OCI-LY7 (cell line): ENCODE data around the gene LRRC40. TPM values are rescaled to one million over a fixed set of nuclear protein-coding genes. Genes with fewer than 3 reads are reported as not detected.

ENCODE experiments used
- BruUV-seq: library from RNA; stranded (reverse); fragments of 400-500 nt; replicated peaks from 2 replicates; lab custom pipeline; 2021; lab: Mats Ljungman, UMichigan
- CTCF ChIA-PET: fragments of 300-600 bp; sonication (Branson Sonifier 250); formaldehyde crosslinking; loops from one replicate; lab custom pipeline; 2022; ENCODE audit warnings: antibody characterized with exemption; ENCODE audit not compliant: unreplicated experiment; lab: Charles Lee
- POLR2A ChIA-PET: fragments of 300-600 bp; sonication (Branson Sonifier 250); formaldehyde crosslinking; loops from one replicate; lab custom pipeline; 2022; ENCODE audit warnings: antibody characterized with exemption; lab: Charles Lee
- DNase-seq: peaks from one replicate; pipeline ENCODE4 v3.0.0-alpha.2; 2015; ENCODE audit warnings: low spot score
- H2AFZ ChIP-seq: fragments of 200-600 bp; sonication (generic), shearing (Covaris generic); 2 replicates; pipeline ENCODE4 v1.6.1; 2014; ENCODE audit warnings: mild to moderate bottlenecking, antibody characterized with exemption, low read length, moderate library complexity
- H3K27ac ChIP-seq: fragments of 200-600 bp; sonication (generic); 2 replicates; pipeline ENCODE4 v1.5.1; 2014; ENCODE audit warnings: mixed run types, low read depth, mild to moderate bottlenecking, moderate library complexity, low read length, inconsistent platforms; ENCODE audit not compliant: poor library complexity, severe bottlenecking
- H3K36me3 ChIP-seq: fragments of 200-600 bp; sonication (generic); 2 replicates; pipeline ENCODE4 v1.6.1; 2014; ENCODE audit warnings: mild to moderate bottlenecking, antibody characterized with exemption, low read length, moderate library complexity, mixed read lengths; ENCODE audit not compliant: insufficient read depth
- H3K4me1 ChIP-seq: fragments of 200-600 bp; sonication (generic); 2 replicates; pipeline ENCODE4 v1.5.1; 2014; ENCODE audit warnings: mild to moderate bottlenecking, low read length; ENCODE audit not compliant: insufficient read depth, poor library complexity, severe bottlenecking
- H3K4me2 ChIP-seq: fragments of 200-600 bp; sonication (generic); 2 replicates; pipeline ENCODE4 v1.6.1; 2014; ENCODE audit warnings: mild to moderate bottlenecking, low read length
- H3K4me3 ChIP-seq: fragments of 200-600 bp; sonication (generic); 2 replicates; pipeline ENCODE4 v1.5.1; 2014; ENCODE audit warnings: mild to moderate bottlenecking, low read depth, low read length; ENCODE audit not compliant: poor library complexity, severe bottlenecking
- H3K79me2 ChIP-seq: fragments of 200-600 bp; sonication (generic); 2 replicates; pipeline ENCODE4 v1.6.1; 2016; ENCODE audit warnings: low read depth, mild to moderate bottlenecking, low read length, moderate library complexity, mixed read lengths; ENCODE audit not compliant: insufficient read depth
- H3K9me2 ChIP-seq: fragments of 200-600 bp; sonication (generic); 2 replicates; pipeline ENCODE4 v1.6.1; 2016; ENCODE audit warnings: mild to moderate bottlenecking, low read length, mixed read lengths; ENCODE audit not compliant: insufficient read depth
- H3K9me3 ChIP-seq: fragments of 200-600 bp; sonication (generic); 2 replicates; pipeline ENCODE4 v1.6.1; 2014; ENCODE audit warnings: mild to moderate bottlenecking, mixed run types, low read length, mixed read lengths
- H4K20me1 ChIP-seq: fragments of 200-600 bp; sonication (generic); 2 replicates; pipeline ENCODE4 v1.6.1; 2014; ENCODE audit warnings: mild to moderate bottlenecking, antibody characterized with exemption, low read length, moderate library complexity, mixed read lengths; ENCODE audit not compliant: insufficient read depth
- CTCF ChIP-seq: fragments of 200-600 bp; sonication (generic); conservative IDR thresholded peaks from 2 replicates; pipeline ENCODE4 v1.5.1; 2014; ENCODE audit warnings: mild to moderate bottlenecking, antibody characterized with exemption, low read length, moderate library complexity, mixed read lengths
- EZH2phosphoT487 ChIP-seq: fragments of 200-600 bp; sonication (generic); IDR thresholded peaks from 2 replicates; pipeline ENCODE4 v1.6.1; 2018; ENCODE audit warnings: low read depth, borderline replicate concordance, mild to moderate bottlenecking, mixed run types, antibody characterized with exemption, low read length, moderate library complexity, mixed read lengths
- intact Hi-C: fragments of 100-400 bp; cut with micrococcal nuclease; formaldehyde crosslinking; loops from one replicate; pipeline ENCODE4 v1.10.0; 2022; ENCODE audit not compliant: unreplicated experiment
- total RNA-seq, 2 experiments: library from RNA; depleted of rRNA in 1 of 2; stranded (reverse); fragments of >200 nt in 1 of 2; shearing (Covaris generic) in 1 of 2; gene quantifications; 2 replicates each; pipeline ENCODE4 v1.2.3, GENCODE V29; 2014 to 2022

LRRC40 gene
- total RNA-seq, 2 experiments from 2014 or later, result 20.3 to 22.0 TPM

DNA sequence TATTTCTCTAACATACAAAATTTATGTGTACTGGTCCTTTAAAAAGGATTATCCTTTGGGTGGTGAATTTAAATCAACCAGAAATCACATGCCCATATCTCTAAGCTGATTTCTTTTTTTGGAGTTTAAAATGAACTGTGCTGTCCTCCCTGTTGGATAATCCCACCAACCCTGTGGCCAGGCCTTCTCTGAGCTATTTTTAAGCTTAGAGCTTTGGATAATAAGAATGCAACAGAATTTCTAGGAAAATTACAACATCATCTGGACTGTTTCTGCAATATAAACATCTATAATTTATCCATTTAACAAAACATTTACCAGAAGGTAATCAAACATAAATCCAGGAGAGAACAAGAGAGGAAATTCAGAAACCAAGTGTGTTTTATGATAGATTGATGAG lies 88.3 kb downstream of the LRRC40 start:
- POLR2A ChIA-PET, result interaction anchor here (1.1 to 1.9 kb wide), 2 partner anchors 14 to 26 kb away, joined by 4 to 6 read pairs; no protein-coding TSS in a partner anchor
- Histone ChIP-seq H4K20me1 (no peaks in the 10 kb centered on the region), H3K4me2 (no peak overlapping the region), H3K79me2 (no peaks in the 10 kb centered on the region), H3K4me1 (no peaks in the 10 kb centered on the region), H3K27ac (no peak overlapping the region), H3K9me2 (no peaks in the 10 kb centered on the region), H3K4me3 (no peak overlapping the region), H3K36me3 (no peaks in the 10 kb centered on the region), H2AFZ (no peak overlapping the region), H3K9me3 (no peaks in the 10 kb centered on the region)
- intact Hi-C loops, result no loop called here
- CTCF ChIA-PET, result no interaction called here
- TF ChIP-seq EZH2phosphoT487 (no peak), CTCF (no peak)
- no peak for DNase-seq
- BruUV-seq, result no TSS peak

- H3K4me2 ChIP-seq, result no peak overlapping the region
- no peaks in the 10 kb centered on the region for H3K4me1 ChIP-seq
- H4K20me1 ChIP-seq, result no peaks in the 10 kb centered on the region
- no peak for DNase-seq
- intact Hi-C loops, result no loop called here
- no peaks in the 10 kb centered on the region for H3K79me2 ChIP-seq
- ChIA-PET POLR2A (no interaction called here), CTCF (no interaction called here)
- H3K36me3 ChIP-seq, result no peaks in the 10 kb centered on the region
- no peak overlapping the region for H3K4me3 ChIP-seq
- no peak overlapping the region for H3K27ac ChIP-seq
- no peaks in the 10 kb centered on the region for H3K9me2 ChIP-seq
- no peak for TF ChIP-seq CTCF
- H3K9me3 ChIP-seq, result no peaks in the 10 kb centered on the region
- no peak overlapping the region for H2AFZ ChIP-seq
- BruUV-seq, result no TSS peak
These were observed 90.1 kb downstream of the LRRC40 start for GRCh38 chr1:70115315-70115714.

DNA sequence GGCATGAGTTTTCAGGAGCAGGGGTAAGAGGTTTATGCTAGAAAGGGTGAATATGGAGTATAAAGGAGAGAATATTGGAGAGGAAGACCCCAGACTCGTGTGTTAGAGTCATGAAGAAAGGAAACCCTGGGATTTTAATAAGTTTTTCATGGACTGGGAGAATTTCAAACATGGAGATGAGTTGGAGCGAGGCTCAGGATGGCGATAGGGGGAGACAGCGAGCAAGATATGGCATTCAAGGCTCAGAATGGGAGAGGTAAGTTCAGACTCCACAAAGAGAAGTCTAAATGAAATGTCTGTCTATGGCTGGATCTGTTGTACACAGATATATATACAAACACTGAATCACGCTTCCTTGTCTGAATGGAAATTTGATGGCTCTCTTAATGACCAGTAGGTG lies 92.5 kb downstream of the LRRC40 start:
- no peak for TF ChIP-seq EZH2phosphoT487
- TF ChIP-seq CTCF, result peak; percentile 68
- CTCF ChIA-PET, result no interaction called here
- no TSS peak for BruUV-seq
- intact Hi-C loops, result no loop called here
- no peaks in the 10 kb centered on the region for H3K79me2 ChIP-seq
- H3K9me3 ChIP-seq, result no peaks in the 10 kb centered on the region
- H2AFZ ChIP-seq, result no peak overlapping the region
- no peak overlapping the region for H3K4me3 ChIP-seq
- POLR2A ChIA-PET, result interaction anchor here (0.6 to 0.7 kb wide), 2 partner anchors 346 to 759 kb away, joined by 3 to 4 read pairs; no protein-coding TSS in a partner anchor
- no peak overlapping the region for H3K27ac ChIP-seq
- no peaks in the 10 kb centered on the region for H3K4me1 ChIP-seq
- no peaks in the 10 kb centered on the region for H3K9me2 ChIP-seq
- H4K20me1 ChIP-seq, result no peaks in the 10 kb centered on the region
- no peaks in the 10 kb centered on the region for H3K36me3 ChIP-seq
- H3K4me2 ChIP-seq, result no peak overlapping the region
- DNase-seq, result no peak
